GM18861 (cell line): Measurements from ENCODE around the gene ABCD1.
"Not testable (repeated sequence)": the region's sequence is repeated elsewhere in the genome, so short reads cannot be mapped to it uniquely, and the experiment has no call there.

Experiments used
- ATAC-seq: cut with Tn5 transposase; IDR thresholded peaks from one replicate; pipeline ENCODE4 v1.9.1; 2021; ENCODE audit not compliant: unreplicated experiment

ABCD1 gene

DNA sequence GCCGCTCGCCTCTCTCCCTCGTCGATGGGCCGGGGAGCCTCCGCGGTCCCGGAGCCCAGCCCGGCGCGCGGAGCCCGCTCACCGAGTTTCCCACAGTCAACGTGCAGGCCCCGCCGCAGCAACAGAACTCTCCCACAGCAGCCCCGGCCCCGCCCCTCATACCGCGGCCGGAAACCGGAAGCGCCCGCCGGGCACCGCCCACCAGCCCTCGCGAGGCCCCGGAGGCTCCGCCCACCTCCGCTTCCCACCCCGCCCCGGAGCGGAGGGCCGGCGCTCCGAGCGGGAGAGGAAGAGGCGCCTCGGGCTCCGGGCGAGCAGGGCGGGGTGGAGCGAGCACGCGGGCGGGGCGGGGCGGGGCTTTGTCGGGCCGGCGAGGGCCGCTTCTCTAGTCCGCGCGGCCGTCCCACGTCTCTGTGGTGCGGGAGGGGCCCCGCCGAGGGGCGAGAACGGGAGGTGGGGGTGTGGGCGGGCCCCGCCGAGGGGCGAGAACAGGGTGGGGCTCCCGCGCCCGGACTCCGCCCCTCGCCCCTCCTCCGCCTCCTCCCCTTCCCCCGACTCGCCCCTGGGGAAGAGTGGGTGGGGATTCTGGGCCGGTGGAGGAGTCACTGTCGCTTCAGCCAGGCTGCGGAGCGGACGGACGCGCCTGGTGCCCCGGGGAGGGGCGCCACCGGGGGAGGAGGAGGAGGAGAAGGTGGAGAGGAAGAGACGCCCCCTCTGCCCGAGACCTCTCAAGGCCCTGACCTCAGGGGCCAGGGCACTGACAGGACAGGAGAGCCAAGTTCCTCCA, at the start of gene ABCD1, which contains the start of gene BCAP31:
Gene ABCD1, plus strand, starts transcription at position 605 of the 787 bp plus-strand sequence. CDS start 411 bp downstream, outside the sequence.
Gene BCAP31, minus strand, starts transcription at position 136 of the 787 bp plus-strand sequence. CDS start 1,143 bp downstream, outside the sequence.
- peak; percentile 47 for ATAC-seq

DNA sequence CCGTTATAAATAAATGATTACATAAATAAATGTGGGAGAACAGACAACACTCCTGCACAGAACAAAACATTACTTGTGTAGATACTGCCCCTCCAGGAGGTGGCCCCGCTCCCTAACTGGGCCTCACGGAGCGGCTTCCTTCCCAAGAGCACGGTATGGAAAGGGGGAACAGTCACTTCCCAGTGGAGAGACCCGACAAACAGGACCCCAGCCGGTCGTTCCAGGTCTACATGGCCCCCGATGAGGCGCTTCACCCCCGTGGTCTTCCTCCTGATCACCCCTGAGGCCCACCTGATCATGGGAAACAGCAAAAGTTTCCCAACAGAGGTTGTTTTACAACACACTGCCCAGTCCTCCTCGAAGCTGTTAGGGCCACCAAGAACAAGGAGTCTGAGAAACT, 43.5 kb upstream of the ABCD1 start:
- no peak for ATAC-seq

DNA sequence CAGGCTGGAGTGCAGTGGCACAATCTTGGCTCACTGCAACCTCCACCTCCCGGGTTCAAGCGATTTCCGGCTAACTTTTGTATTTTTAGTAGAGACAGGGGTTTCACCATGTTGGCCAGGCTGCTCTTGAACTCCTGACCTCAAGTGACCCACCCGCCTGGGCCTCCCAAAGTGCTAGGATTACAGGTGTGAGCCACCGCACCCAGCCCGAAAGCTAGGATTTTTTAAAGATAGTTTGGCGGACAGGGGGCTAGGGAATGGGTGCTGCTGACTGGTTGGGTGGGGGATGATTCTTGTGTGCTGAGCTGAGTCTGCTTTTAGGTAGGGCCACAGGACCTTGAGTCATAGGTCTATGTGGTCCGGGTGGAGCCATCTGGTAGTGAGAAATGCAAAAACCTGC, 41.2 kb upstream of the ABCD1 start:
- ATAC-seq = not testable (repeated sequence)

DNA sequence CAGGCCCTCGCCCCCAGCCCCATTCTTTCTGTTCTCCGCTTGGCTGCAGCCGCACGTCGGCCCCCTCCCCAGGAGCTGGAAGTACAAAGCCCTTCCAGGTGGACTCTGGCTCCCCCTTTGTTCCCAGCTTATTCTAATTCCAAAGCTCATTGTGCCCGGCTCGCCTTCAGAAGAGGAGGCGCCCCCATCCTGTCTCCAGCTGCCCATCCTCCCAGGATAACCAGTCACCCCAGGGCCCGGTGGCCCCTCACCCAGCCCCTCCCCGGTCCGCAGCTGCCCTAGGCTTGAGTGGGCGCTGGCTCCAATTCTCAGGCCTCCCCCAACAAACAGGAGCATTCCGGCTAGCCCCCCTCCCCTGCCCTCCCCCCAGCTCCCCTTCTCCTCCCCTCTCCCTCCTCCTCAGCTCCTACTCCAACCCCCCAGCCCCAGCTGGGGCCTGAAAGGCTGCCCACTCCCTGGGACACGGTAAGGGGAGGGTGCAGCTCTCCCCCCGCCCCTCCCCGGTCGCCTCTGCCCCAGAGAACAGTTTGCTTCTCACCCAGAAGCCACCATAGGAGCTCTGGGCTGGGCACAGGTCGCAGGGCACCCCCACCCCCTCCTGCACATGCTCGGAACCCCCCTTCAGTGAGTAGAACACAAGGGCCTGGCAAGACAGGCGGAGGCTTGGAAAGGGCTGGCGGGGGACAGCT, 40.0 kb upstream of the ABCD1 start:
- no peak for ATAC-seq

DNA sequence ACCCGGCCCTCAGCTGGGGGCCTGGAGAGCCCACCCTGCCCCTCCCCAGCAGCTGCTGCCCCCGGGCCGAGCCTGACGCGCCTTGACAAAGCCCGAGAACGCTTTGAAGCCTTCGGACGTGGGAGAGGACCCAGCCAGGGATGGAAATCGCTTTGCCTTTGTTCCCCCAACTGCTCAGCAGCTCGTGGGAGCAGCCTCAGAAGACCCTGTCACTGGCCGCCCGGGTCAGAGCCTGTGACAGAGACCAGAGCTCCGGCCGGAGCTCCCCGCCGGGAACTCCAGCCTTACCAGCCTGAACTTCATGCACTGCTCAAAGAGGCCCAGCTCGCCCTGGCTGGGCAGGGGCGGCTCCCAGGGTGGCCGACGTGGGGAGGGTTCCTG, 39.5 kb upstream of the ABCD1 start:
- ATAC-seq = no peak

DNA sequence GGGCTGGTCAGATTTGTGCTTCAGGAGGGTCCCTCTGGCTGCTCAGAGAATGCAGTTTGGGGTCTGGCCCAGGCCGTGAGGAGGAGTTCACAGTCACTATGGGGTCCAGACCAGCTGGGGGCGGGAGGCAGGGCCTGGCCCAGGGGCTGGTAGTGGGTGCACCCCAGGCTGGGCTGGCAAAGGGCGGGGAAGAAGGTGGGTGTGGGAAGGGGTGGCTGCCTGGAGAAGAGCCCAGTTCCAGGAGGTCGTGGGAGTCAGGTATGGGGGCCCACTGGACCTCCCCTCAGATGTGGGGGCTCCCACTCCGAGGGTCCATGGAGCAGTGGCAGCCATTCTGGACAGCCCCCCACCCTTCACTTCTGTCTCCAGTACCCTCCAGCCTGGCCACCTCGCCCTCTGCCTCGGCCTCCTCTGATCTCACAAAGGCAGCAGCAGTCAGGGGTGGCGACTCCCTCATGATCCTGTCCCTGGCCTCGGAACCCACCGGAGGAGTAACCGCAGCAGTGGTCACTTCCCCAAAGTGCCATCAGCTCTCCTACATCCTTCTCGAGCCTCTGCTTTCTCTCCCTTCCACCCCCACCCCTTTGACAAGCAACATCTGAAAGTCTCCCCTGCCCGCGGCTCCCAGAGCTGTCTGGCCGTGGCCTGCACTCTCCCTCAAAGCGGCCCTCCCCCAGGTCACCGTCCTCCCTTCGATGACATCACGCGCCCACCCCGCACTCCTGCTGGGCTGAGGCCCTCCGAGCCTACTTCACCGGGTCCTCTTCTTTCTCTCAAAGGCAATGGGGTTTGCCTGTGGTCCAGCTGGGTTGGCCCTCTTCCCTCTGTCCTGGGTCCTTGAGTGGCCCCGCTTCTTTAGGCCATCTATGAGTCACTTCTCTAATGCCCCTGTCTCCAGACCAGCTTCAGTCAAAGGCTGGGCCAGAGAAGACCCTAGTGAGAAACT, 38.6 kb upstream of the ABCD1 start:
- no peak for ATAC-seq

DNA sequence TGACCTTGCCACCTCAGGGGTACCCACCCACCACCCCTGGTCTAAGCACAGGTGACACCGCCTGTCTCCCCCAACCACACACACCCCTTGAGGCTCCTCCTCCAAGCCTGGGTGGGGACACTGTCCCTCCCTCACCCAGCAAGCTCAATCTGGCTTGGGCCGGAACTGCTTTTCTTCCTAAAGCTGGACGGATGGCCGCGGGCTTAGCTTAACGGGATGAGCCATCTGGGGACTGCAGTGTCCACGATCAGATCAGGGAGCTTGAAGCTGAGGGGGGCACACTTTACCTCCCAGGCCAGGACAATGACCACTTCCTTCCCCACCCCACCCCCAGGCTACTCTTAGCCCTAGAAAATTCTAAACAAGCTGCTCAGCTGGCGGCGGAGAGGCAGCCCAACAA, 37.9 kb upstream of the ABCD1 start:
- no peak for ATAC-seq

DNA sequence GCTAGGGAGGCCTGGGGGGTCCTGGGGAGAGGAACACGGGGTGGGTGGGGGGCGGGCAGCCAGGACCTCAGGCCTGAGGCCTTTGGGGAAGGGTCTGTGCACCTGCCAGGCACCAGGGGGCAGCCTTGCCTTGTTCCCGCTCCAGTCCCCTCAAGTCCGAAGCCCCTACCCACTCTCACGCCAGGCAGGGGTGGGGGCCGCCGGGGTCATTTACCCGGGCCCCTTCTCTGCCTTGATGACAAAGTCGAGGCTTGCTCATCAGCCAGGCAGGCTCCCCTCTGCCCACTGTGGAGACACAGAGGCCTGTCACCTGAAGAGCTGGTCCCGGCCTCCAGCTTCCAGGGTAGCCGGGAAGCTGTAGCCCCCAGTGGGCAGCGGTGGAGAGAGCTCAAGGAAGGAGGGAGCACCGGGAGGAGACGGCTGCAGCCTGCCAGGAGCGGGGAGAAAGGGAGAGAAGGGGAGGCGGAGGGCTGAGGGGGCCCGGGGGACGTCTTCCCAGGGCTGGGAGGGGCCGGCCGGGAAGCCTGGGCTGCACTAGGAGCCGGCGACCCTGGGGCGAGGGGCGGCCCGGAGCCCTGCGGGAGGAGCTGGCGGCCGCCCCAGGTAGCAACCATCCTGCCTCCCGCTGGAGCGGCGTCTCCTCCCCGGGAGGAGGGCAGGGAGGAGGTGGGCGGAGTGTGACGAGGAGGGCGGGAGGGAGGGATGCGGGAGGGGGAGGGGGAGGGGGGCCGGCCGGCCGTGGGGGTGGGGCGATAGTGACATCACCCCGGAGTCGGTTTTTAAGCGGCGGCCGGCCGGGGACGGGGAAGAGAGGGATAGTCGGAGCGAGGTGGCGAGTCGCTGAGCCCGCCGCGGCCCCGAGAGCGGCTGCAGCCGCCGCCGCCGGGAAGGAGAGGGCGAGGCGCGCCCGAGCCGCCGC, 37.3 kb upstream of the ABCD1 start, which contains the start of gene SLC6A8:
Gene SLC6A8, plus strand, starts transcription at position 806 of the 919 bp plus-strand sequence. CDS start 649 bp downstream, outside the sequence.
- no peak for ATAC-seq

DNA sequence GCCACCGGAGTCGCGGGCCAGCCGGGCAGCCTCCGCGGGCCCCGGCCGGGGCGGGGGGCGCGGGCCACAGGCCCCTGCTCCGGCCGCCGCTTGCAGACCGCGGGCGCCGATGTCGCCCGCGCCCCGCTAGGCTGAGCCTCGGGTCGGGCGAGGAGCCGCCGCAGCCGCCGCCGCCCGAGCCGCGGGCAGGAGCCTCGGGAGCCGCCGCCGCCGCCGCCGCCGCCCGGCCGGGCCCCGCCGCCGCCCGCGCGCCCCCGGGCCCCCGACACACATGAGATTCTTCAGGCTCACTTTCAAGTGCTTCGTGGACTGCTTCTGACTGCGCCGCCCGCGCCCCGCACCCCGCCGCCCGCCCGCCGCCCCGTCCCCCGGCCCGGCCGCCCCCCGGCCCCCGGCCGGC, 36.6 kb upstream of the ABCD1 start:
- ATAC-seq = no peak

DNA sequence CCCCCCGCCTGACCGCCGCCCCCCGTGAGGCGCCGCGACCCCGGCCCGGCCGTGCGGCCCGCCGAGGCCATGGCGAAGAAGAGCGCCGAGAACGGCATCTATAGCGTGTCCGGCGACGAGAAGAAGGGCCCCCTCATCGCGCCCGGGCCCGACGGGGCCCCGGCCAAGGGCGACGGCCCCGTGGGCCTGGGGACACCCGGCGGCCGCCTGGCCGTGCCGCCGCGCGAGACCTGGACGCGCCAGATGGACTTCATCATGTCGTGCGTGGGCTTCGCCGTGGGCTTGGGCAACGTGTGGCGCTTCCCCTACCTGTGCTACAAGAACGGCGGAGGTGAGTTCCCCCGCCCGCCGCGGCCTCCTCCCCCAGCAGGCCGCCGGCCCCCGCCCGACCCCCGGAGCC, 36.1 kb upstream of the ABCD1 start:
- no peak for ATAC-seq

DNA sequence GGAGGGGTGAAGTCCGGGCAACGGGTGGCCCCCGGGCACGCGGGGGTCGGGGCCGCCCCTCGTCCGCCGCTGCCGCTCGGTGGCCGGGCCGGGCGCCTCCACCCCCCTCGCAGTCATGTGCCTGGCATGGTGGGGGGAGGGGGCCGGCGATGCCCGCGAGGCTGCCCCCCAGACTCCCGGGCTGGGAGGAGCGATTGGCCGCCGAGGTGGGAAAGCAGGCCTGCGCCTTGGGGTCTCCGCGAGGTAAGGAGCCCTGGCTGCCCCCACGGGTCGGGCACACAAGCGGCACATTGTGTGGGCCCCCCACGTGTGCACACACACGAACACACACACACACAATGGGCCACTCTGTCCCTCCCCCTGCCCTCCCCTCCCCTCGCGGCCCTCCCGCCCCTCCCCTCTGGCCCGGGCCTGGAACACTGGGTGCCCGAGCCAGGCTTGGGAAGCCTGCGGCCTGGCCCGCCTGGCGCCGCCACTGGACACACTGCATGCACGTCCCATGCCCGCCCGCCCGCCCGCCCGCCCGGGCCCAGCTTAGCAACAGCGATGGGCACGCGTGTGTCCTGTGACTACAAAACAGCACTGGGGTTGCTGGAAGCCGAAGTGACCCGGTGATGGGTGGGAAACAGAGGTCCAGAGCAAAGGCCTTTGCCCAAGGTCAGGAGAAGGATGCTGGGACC, 35.6 kb upstream of the ABCD1 start:
- ATAC-seq = no peak

DNA sequence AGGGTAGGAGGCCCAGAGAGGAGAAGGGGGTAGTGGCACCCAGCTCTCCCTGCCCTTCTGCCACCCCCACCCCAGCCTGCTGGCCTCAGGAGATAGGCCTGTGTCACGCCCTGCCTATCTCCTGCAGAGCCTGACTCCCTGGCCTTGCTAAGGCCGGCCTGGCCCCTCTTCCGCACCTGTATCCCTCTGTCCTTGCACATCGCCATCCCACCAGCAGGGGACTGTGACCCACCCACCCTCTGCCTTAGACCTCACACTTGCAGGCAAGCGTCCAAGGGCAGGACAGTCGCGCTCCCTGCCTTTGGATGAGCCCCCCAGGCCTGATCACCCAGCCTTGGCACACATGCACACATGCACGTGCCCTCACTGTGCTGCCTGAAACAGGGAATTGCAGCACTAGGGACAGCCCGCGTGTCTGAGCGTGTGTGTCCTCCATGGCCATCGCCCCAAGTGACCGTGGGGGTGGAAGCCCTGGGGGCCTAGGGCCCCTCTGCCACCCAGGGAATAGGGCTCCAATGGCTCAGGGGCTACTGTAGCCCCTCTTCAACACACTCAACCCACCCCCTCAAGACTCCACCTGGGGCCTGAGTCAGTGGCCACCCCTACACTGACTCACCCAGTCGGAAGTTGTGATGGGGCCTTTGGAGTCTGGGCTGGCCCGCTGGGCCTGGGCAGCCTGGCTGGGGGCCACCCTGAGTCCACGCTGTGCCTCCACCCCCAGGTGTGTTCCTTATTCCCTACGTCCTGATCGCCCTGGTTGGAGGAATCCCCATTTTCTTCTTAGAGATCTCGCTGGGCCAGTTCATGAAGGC, 34.8 kb upstream of the ABCD1 start:
- no peak for ATAC-seq

DNA sequence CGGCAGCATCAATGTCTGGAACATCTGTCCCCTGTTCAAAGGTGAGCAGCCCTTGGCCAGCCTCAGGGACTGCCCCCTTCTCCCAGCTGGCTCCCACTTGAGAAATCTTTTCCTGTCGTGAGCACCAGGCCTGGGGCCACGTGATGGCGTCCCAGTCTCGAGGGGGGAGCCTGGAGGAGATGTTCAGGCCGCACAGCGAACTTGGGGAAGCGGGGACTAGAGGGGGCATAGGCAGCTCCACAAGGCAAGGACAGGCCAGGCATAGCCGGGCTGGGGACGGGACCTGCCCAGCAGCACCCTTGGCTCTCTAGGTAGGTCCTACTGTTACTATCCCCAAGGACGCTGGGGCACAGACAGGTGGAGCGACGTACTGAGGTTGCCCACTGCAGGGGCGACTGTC, 34.2 kb upstream of the ABCD1 start:
- no peak for ATAC-seq

DNA sequence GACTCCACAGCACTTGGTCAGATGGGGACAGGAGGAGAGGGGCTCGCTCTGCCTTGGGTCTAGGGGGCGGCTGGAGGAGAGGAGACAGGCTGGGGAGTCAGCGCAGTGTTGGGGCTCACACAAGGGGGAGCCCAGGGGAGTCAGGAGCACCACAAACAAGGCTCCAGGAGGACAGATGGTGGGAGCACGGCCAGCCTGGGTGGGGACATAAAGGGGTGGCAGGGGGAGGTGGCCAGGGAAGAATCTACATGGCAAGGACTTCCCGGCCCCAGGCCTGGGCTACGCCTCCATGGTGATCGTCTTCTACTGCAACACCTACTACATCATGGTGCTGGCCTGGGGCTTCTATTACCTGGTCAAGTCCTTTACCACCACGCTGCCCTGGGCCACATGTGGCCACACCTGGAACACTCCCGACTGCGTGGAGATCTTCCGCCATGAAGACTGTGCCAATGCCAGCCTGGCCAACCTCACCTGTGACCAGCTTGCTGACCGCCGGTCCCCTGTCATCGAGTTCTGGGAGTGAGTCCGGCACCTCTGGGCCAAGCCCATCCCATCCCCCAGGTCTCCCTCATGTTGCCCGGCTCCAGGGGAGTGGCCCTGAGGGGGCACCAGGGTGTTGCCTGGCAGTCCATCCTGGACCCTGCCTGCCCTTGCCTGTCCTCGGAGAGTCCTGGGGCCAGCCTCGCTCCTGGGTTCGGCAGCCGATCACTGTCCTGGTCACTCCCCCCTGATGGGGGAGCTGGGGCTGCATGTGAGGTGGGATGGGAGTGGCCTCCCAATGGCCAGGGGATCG, 33.4 kb upstream of the ABCD1 start:
- ATAC-seq = not testable (repeated sequence)

DNA sequence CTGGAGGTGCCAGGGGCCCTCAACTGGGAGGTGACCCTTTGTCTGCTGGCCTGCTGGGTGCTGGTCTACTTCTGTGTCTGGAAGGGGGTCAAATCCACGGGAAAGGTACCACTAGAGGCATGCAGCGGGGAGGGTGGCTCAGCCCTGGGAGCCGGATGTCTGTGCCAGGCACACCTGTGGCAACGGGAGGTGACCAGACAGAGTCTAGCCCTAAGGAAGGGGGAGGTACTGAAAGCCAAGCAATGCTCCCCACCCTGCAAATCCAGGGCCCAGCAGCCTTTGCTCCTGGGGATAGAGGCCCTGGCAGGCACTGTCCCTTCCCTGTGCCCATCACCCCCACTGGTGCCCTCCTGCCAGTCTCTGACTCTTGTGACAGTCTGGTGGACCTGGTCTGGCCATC, 32.7 kb upstream of the ABCD1 start:
- ATAC-seq = no peak

DNA sequence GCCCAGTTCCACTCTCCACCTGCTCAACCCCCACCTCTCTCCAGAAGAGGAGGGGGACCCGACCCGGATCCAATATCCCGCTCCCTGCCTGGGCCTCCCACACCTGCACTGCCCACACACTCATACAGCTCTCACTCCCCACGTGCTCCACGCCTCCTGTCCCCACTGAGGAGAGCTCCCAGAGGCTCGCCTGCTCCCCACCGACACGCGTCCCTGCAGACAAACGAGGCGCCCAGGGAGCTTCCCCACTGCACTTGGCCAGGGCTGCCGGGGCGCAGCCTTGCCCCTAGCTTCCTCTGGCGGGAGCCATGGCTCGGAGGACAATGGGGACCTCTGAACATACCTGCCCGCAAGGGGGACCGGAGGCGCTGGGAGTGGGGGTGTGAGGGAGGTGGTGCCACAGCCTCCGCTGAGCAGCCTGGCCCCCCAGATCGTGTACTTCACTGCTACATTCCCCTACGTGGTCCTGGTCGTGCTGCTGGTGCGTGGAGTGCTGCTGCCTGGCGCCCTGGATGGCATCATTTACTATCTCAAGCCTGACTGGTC, 32.0 kb upstream of the ABCD1 start:
- ATAC-seq = no peak

DNA sequence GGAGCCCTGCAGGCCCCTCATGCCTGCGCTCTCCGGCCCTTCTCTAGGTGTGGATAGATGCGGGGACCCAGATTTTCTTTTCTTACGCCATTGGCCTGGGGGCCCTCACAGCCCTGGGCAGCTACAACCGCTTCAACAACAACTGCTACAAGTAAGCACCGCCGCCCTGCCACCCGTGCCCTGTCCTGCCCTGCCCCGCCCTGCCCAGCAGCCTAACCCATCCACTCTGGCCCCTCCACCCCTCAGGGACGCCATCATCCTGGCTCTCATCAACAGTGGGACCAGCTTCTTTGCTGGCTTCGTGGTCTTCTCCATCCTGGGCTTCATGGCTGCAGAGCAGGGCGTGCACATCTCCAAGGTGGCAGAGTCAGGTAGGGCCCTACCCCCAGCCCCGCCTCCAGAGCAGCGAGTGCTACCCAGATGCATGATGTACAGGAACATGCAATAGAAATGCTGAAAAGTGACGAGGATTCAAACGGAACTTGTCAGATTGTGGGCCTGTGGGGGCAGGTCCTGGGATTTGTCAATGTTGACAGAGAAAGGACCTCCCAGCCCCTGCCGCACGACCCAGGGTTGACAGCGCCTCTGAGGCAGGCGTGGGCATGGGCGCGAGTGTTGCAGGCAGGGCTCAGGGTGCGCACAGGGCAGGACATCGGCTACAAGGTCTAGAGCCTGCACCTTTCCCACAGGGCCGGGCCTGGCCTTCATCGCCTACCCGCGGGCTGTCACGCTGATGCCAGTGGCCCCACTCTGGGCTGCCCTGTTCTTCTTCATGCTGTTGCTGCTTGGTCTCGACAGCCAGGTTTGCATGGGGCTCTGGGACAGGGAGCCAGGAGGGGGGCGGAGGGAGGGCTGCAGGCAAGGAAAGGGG, 31.2 kb upstream of the ABCD1 start:
- no peak for ATAC-seq
